Ureter (tissue), 1 donor: ENCODE results near the gene PAX5. TPM values are rescaled to one million over a fixed set of nuclear protein-coding genes. Genes with fewer than 3 reads are reported as not detected.

Experiments
- DNase-seq: peaks from one replicate; pipeline ENCODE4 v3.0.0-alpha.2; 2020; ENCODE audit warnings: low spot score
- total RNA-seq: library from RNA; stranded (reverse); gene quantifications from one replicate; pipeline ENCODE4 v1.2.4, GENCODE V29; 2023
- donor health status: DM: yes; HTN: yes; CAD: no.

Gene PAX5
- total RNA-seq, 1 donor from 2014 or later: not detected

GRCh38 chr9:36934478-36935065 lies 99.5 kb downstream of the PAX5 start:
- no peak for DNase-seq

DNA sequence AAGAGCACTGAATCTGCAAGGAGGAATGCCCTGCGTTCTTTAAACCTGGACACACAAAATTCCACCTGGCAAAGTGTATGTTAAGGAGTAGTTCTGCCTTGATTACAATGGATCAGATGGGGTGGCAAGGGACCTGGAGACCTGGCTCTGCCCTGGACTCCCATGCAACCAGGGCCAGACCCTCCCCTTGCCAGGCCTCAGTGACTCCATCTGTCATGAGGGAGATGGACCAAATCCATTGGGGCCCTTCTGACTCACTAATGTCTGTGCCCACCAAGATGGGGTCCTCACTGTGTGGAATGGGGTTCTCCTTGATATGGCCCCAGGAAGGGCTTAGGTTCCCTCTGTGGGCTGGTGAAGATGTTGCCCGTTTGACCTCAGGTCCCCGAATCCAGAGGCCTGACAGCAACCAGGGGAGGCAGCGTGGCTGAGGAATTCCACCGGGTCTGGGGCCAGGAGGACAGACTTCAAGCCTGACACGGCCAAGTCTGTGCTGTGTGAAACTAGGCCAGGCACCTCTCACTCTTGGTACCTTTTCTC lies 100.3 kb downstream of the PAX5 start:
- no peak for DNase-seq

- no peak for DNase-seq
Observed at GRCh38 chr9:36932198-36932597, 101.9 kb downstream of the PAX5 start.

DNA sequence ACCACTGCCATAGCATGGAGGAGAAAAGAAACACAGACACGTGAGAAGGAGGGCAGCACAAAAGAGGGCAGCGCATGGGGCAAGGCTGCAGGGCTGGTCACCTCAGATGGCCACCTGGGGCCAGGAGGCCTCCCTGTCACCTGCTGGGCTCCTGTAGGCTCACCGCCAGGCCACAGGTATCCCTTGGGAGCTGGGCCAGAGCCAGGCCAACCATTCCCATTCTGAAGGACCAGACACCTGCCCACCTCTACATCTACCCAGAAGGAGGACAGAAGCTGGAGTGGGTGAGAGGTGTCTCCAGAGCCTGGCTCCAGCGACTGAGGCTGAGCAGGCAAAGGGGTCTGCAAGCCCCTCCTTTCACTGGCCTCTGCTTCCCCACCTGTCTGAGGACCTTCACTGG lies 103.1 kb downstream of the PAX5 start:
- DNase-seq: no peak

- no peak for DNase-seq
Observed at GRCh38 chr9:36929350-36929675, 104.8 kb downstream of the PAX5 start.

GRCh38 chr9:36928670-36929349 lies 105.3 kb downstream of the PAX5 start:
- no peak for DNase-seq

- DNase-seq: no peak
Observed at GRCh38 chr9:36928210-36928609, 105.9 kb downstream of the PAX5 start.

DNA sequence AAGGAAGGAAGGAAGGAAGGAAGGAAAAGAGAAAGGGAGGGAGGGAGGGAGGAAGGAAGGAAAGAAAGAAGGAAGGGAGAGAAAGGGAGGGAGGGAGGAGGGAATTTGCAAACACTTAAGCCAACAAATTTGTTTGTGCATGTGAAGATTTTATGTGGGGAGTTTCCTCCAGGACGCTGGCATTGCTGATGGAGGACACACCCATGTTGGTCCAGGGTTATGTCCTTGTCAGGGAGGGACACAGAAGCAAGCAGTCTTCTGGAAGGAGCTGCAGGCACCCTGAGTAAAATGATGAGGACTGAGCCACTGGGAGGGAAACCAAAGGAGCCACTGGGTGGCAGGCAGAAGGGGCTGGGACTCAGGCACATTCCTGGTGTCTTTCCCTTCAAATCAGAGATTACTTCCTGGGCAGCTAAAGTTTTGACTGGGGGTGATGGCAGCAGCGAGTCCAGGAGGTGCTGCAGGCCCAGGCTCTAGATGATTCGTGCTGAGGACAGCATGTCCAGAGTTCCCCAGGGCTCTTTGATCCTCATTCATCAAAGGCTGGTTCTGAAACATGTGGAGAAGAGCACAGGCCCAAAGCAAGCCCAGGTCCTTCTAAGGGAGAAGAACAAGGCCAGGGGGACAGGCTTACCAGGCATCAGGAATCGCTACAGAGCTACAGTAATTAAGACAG lies 109.2 kb downstream of the PAX5 start:
- DNase-seq: no peak

- DNase-seq: no peak
Observed at GRCh38 chr9:36924071-36924470, 110.0 kb downstream of the PAX5 start.

- no peak for DNase-seq
Observed at GRCh38 chr9:36923025-36923625, 110.9 kb downstream of the PAX5 start.

DNA sequence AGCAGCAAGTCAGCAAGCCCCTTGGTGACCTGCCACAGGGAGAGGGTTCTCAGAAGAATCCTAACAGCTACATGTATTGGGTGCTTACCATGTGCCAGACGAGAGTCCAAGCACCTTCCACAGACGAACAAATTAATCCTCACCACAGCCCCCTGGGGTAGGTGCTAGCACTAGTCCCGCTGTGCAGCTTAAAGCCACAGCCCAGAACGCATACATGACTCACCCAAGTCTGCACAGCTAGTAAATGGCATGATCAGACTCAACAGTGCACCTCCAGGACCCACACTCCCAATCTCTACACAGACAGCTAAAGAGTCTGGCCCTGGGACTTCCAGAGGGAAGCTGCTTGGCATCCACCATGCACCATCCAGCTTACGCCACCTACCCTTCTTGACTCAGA lies 111.5 kb downstream of the PAX5 start:
- no peak for DNase-seq

- no peak for DNase-seq
Observed at GRCh38 chr9:36914212-36914577, 119.9 kb downstream of the PAX5 start.

- no peak for DNase-seq
Observed at GRCh38 chr9:36913393-36914211, 120.5 kb downstream of the PAX5 start.

- DNase-seq: no peak
Observed at GRCh38 chr9:36912620-36913019, 121.4 kb downstream of the PAX5 start.

- DNase-seq: no peak
Observed at GRCh38 chr9:36911601-36912412, 122.3 kb downstream of the PAX5 start.

DNA sequence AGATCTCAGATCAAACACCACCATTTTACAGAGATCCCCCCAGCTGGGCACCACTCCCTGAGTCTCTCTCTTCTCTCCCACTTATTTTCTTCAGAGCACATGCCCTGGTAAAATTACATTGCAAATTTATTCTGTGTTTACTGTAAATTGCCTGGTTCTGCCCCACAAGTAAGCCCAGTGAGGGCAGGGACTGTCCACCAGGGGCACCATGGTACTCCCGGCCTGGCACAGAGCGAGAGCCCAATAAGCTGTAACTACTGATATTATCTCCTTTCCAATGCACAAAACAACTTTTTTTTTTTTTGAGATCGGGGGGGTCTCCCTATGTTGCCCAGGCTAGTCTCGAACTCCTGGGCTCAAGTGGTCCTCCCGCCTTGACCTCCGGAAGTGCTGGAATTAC lies 123.0 kb downstream of the PAX5 start:
- DNase-seq: no peak

GRCh38 chr9:36906492-36906891 lies 127.6 kb downstream of the PAX5 start:
- DNase-seq: no peak

DNA sequence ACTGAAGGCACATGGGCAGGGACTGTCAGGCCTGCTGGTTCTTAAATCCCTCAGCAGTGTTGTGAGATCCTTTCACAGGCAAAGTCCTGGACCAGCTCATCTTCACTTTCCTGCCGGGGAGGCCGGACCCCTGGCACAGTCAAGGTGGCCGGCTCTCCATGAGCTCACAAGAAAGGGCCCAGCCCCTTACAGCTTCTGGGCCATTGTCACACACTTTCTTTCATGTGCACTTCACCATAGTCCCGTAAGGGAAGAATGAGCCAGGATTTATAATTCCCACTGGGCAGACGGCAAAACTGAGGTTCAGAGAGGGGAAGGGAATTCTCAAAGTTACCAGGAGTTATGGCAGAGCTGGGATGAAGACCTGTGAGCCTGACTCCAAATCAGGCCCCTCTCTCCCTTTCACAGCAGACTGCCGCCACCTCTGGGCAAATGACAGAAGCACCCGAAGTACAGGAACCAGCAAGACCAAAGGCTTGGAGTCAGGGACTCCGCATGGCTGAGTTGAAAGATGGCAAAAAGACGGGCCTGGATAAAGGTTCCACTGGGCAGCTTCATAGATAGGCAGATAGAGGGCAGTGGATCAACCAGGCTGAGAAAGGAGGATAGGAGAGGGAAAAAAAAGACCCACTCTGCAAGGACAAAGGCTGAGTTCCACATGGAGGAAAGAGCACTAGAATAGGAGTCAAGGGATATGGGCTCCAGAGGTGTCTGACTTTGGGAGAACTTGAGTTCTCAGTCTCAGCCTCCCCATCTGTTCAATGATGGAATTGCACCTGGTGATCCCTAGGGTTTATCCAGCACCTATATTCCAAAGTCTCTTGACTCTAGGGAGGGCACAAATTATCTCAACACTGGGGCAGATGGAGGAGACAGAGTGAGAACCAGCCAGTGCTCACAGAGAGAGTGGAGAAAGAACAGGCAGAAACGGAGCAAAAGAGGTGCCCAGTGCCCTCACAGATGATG lies 128.7 kb downstream of the PAX5 start:
- DNase-seq: no peak

DNA sequence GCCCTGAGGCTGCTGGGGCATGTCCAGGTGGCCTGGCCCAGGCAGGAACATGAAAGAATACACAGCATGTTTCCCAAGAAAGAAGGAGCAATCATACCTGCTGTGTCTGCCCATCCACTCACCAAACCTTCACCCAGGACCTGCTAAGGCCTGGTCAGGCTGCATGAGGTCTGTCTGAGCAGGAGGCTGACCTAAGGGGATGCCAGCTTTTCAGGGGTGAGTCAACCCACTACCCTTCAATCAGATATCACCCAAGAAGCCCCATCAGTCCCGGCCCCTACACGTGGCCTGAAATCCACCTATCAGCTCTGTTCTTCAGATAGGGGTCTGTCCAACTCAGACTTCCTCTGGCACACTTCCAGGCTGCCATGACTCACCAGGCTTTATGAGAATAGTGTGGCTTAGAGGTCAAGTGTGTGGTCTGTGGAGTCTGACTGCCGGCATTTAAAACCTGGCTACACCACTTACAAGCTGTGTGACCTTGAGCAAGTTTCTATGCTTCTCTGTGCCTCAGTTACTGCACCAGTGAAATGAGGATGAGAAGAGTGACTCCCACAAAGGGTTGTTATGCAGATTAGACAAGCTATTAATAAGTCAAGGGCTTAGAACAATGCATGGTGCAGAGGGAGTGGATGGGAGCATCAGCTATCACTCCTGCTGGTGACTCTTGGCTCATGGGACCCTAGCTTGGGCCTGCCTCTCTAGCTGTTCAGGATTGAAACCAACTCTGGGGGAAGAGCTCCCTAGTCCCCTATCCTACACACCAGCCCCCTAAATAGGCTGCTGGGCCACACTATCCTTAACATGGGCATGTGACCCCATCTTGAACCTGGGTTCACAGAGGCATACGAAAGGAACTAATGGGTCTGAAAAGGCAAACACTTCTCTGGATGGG lies 130.3 kb downstream of the PAX5 start:
- peak; percentile 53 for DNase-seq
